NT2/D1 (cell line): ENCODE results near the gene EDIL3.

Experiments used
- SUZ12 ChIP-seq: IDR thresholded peaks from 2 replicates; pipeline ENCODE4 v1.6.1; 2011; ENCODE audit not compliant: insufficient read length, insufficient read depth; ENCODE audit errors: extremely low read depth
- YY1 ChIP-seq: IDR thresholded peaks from 2 replicates; pipeline ENCODE4 v1.6.1; 2011; ENCODE audit not compliant: insufficient read length, insufficient read depth

DNA sequence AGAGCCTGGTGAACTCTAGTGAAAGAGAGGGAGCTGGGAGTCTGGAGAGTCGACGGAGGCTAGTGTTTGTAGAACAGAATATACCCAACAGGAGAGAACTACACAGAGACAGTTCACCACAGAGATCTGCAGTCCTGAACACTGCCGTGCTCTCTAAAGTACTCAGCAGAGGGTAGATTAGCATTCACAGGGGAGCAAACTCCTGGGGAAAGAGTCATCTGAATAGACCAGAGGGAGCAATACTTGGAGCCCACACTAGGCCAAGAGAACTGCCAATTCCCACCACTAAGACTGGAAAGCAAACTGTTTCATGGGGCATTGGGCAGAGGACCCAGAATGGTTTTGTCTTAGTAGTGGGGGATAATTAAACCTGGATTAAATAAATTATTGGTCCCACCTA lies 235.6 kb downstream of the EDIL3 start:
- TF ChIP-seq SUZ12 = no peak
- TF ChIP-seq YY1 = no peak
